Body of pancreas (tissue), 4 donors: Measurements from ENCODE around the gene PDCD10. TPM values are rescaled to one million over a fixed set of nuclear protein-coding genes. Genes with fewer than 3 reads are reported as not detected.

ENCODE experiments used
- ATAC-seq: fragments of 150-250 bp; one replicate; pipeline ENCODE4 v1.9.1; 2016
- DNase-seq, 4 donors: peaks; one replicate each; pipeline ENCODE4 v3.0.0-alpha.2; 2019
- H3K27ac ChIP-seq, 4 donors: fragments of 200-600 bp; sonication (generic); 1 replicate in 3 of 4; 2 replicates in 1 of 4; pipeline versions ENCODE4 v1.5.1 to v1.6.1; 2016 to 2019; ENCODE audit warnings: mild to moderate bottlenecking in 1 of 4, mixed read lengths in 1 of 4, moderate library complexity in 1 of 4
- H3K27me3 ChIP-seq, 2 donors: fragments of 200-600 bp; sonication (generic); one replicate each; pipeline ENCODE4 v1.6.0; 2016; ENCODE audit warnings: mild to moderate bottlenecking in 1 of 2
- H3K36me3 ChIP-seq, 2 donors: fragments of 200-600 bp; sonication (generic); replicated peaks in 1 of 2; 2 replicates each; pipeline ENCODE4 v1.5.1; 2016; ENCODE audit warnings: low read depth in 2 of 2; ENCODE audit not compliant: insufficient read depth in 1 of 2
- H3K4me1 ChIP-seq: fragments of 200-600 bp; sonication (generic); one replicate; pipeline ENCODE4 v1.6.0; 2016
- H3K4me3 ChIP-seq, 2 donors: fragments of 200-600 bp; sonication (generic); 1 replicate in 1 of 2; 2 replicates in 1 of 2; pipeline ENCODE4 v1.5.1; 2016 to 2019
- H3K9me3 ChIP-seq, 3 donors: fragments of 200-600 bp; sonication (generic); 1 replicate in 2 of 3; 2 replicates in 1 of 3; pipeline ENCODE4 v1.5.1; 2016
- CTCF ChIP-seq, 7 experiments: fragments of 450-650 bp in 4 of 7; fragments of 200-600 bp in 3 of 7; sonication (generic) in 3 of 7; IDR thresholded peaks; one replicate each; pipeline ENCODE4 v1.5.1; 2016 to 2019; ENCODE audit warnings: antibody characterized with exemption in 7 of 7
- POLR2A ChIP-seq, 3 donors: fragments of 450-650 bp; IDR thresholded peaks; one replicate each; pipeline ENCODE4 v1.6.1; 2016; ENCODE audit warnings: antibody characterized with exemption in 3 of 3, mild to moderate bottlenecking in 2 of 3
- WGBS, 2 donors: methylation state at CpG; one replicate each; pipeline ENCODE4 v1.1.5; 2017; 5-methylcytosine and 5-hydroxymethylcytosine counted together
- intact Hi-C: fragments of 100-400 bp; cut with DNase I; formaldehyde crosslinking; loops from one replicate; pipeline ENCODE4 v1.15.1; 2023
- total RNA-seq, 2 donors: library from RNA; depleted of rRNA; stranded (reverse); fragments of >200 nt; gene quantifications; one replicate each; pipeline ENCODE4 v1.1.0, GENCODE V29; 2016

PDCD10 gene
- total RNA-seq, 2 donors from 2014 or later: 24.4 to 36.1 TPM

GRCh38 chr3:167705840-167706239, 28.9 kb downstream of the PDCD10 start:
- no peak for DNase-seq
- H3K27me3 ChIP-seq: no peaks in the 10 kb centered on the region
- peaks cover 3% of the 10 kb centered on the region for H3K4me1 ChIP-seq
- TF ChIP-seq CTCF (IDR thresholded peaks at IDR 0.05): no peak
- TF ChIP-seq POLR2A (IDR thresholded peaks at IDR 0.05): no peak
- no peak for ATAC-seq
- no peaks in the 10 kb centered on the region for H3K36me3 ChIP-seq
- no peak overlapping the region for H3K4me3 ChIP-seq
- intact Hi-C loops: no loop called here
- no peak overlapping the region for H3K27ac ChIP-seq
- H3K9me3 ChIP-seq: no peaks in the 10 kb centered on the region
- WGBS, 2 donors: 82 to 85% methylated on average over 2 of the region's 2 CpGs

GRCh38 chr3:167700926-167701325, 33.8 kb downstream of the PDCD10 start:
- ATAC-seq (no peak), DNase-seq (no peak)
- Histone ChIP-seq H3K36me3 (peaks cover 0 to 1% of the 10 kb centered on the region in 2 donors), H3K4me1 (peaks cover 10% of the 10 kb centered on the region), H3K9me3 (no peaks in the 10 kb centered on the region), H3K27ac (no peak overlapping the region), H3K4me3 (no peak overlapping the region), H3K27me3 (no peaks in the 10 kb centered on the region)
- intact Hi-C loops: no loop called here
- no peak for TF ChIP-seq CTCF (IDR thresholded peaks at IDR 0.05)
- TF ChIP-seq POLR2A (IDR thresholded peaks at IDR 0.05): no peak
- 96 to 100% methylated on average over 2 of the region's 2 CpGs for WGBS, 2 donors

- intact Hi-C loops: no loop called here
- ATAC-seq (no peak), DNase-seq (no peak)
- Histone ChIP-seq H3K27ac (no peak overlapping the region), H3K4me1 (peaks cover 7% of the 10 kb centered on the region), H3K4me3 (no peak overlapping the region), H3K36me3 (peaks cover 0 to 5% of the 10 kb centered on the region in 2 donors), H3K27me3 (no peaks in the 10 kb centered on the region), H3K9me3 (no peaks in the 10 kb centered on the region)
- TF ChIP-seq CTCF (IDR thresholded peaks at IDR 0.05) (no peak), POLR2A (IDR thresholded peaks at IDR 0.05) (no peak)
- 90 to 94% methylated on average over 4 of the region's 4 CpGs for WGBS, 2 donors
These were observed 34.6 kb downstream of the PDCD10 start for GRCh38 chr3:167700046-167700445.

- no peaks in the 10 kb centered on the region for H3K27me3 ChIP-seq
- DNase-seq (no peak), ATAC-seq (no peak)
- 75 to 80% methylated on average over 2 of the region's 2 CpGs for WGBS, 2 donors
- H3K9me3 ChIP-seq: no peaks in the 10 kb centered on the region
- H3K4me3 ChIP-seq: no peak overlapping the region
- H3K4me1 ChIP-seq: peaks cover 7% of the 10 kb centered on the region
- H3K36me3 ChIP-seq: peaks cover 0 to 8% of the 10 kb centered on the region in 2 donors
- intact Hi-C loops: loop anchor here (10.0 kb wide), 1 partner anchor 289 kb away; no protein-coding TSS in a partner anchor
- no peak for TF ChIP-seq POLR2A (IDR thresholded peaks at IDR 0.05)
- no peak for TF ChIP-seq CTCF (IDR thresholded peaks at IDR 0.05)
- no peak overlapping the region for H3K27ac ChIP-seq
These were observed 40.6 kb downstream of the PDCD10 start for GRCh38 chr3:167694121-167694520.

GRCh38 chr3:167691366-167691765, 43.3 kb downstream of the PDCD10 start:
- intact Hi-C loops: loop anchor here (10.0 kb wide), 1 partner anchor 287 kb away; no protein-coding TSS in a partner anchor
- DNase-seq (no peak), ATAC-seq (no peak)
- WGBS, 2 donors: 62 to 64% methylated on average over 3 of the region's 3 CpGs
- no peak for TF ChIP-seq CTCF (IDR thresholded peaks at IDR 0.05)
- TF ChIP-seq POLR2A (IDR thresholded peaks at IDR 0.05): no peak
- Histone ChIP-seq H3K27ac (no peak overlapping the region), H3K36me3 (peaks cover 0 to 8% of the 10 kb centered on the region in 2 donors), H3K9me3 (no peaks in the 10 kb centered on the region), H3K27me3 (no peaks in the 10 kb centered on the region), H3K4me3 (no peak overlapping the region), H3K4me1 (peaks cover 3% of the 10 kb centered on the region)
